SK-N-SH treated with all-trans-retinoic acid at 6 μM for 48 hours (cell line): ENCODE data around the gene ACAA1.

ENCODE experiments used
- ATAC-seq: fragments of 200-7000 bp; cut with Tn5 transposase; 3 replicates; pipeline ENCODE4 v1.9.1; 2020; ENCODE audit warnings: mild to moderate bottlenecking, moderate library complexity
- ARNTL ChIP-seq: fragments of 450-650 bp; formaldehyde crosslinking; IDR thresholded peaks from 2 replicates; pipeline ENCODE4 v1.5.0; 2020; ENCODE audit warnings: low read depth, mild to moderate bottlenecking, moderate library complexity, borderline replicate concordance
- BACH2 ChIP-seq: fragments of 250-450 bp; sonication (Bioruptor Pico); IDR thresholded peaks from 2 replicates; pipeline ENCODE4 v1.9.0; 2021; ENCODE audit warnings: mild to moderate bottlenecking, borderline replicate concordance
- CREB5 ChIP-seq: fragments of 250-450 bp; sonication (Bioruptor Pico); IDR thresholded peaks from 2 replicates; pipeline ENCODE4 v1.5.1; 2020; ENCODE audit warnings: low read depth, mild to moderate bottlenecking, moderate library complexity
- CSRNP3 ChIP-seq: fragments of 250-450 bp; sonication (Bioruptor Pico); IDR thresholded peaks from 2 replicates; pipeline ENCODE4 v1.5.1; 2021; ENCODE audit warnings: mild to moderate bottlenecking, moderate library complexity
- ESRRG ChIP-seq: fragments of 250-450 bp; sonication (Bioruptor Pico); IDR thresholded peaks from 2 replicates; pipeline ENCODE4 v1.6.1; 2021; ENCODE audit warnings: mild to moderate bottlenecking
- GLIS3 ChIP-seq: fragments of 250-450 bp; sonication (Bioruptor Pico); IDR thresholded peaks from 2 replicates; pipeline ENCODE4 v1.5.0; 2020; ENCODE audit warnings: mild to moderate bottlenecking, moderate library complexity
- OSR1 ChIP-seq: fragments of 250-450 bp; sonication (Bioruptor Pico); IDR thresholded peaks from 2 replicates; pipeline ENCODE4 v1.8.0; 2022; ENCODE audit warnings: moderate library complexity, mild to moderate bottlenecking, inconsistent platforms
- POU6F1 ChIP-seq: fragments of 250-450 bp; sonication (Bioruptor Pico); IDR thresholded peaks from 2 replicates; pipeline ENCODE4 v1.8.0; 2021; ENCODE audit warnings: low read depth, mild to moderate bottlenecking, moderate library complexity, borderline replicate concordance
- PPARA ChIP-seq: fragments of 250-450 bp; sonication (Bioruptor Pico); IDR thresholded peaks from 2 replicates; pipeline ENCODE4 v1.5.0; 2020; ENCODE audit warnings: mild to moderate bottlenecking, borderline replicate concordance
- RARB ChIP-seq: fragments of 250-450 bp; sonication (Bioruptor Pico); IDR thresholded peaks from 2 replicates; pipeline ENCODE4 v1.8.0; 2021; ENCODE audit warnings: mild to moderate bottlenecking, moderate library complexity
- SNAI2 ChIP-seq: fragments of 250-450 bp; sonication (Bioruptor Pico); IDR thresholded peaks from 2 replicates; pipeline ENCODE4 v1.5.0; 2020; ENCODE audit warnings: mild to moderate bottlenecking, moderate library complexity
- TCF4 ChIP-seq: fragments of 250-450 bp; sonication (Bioruptor Pico); IDR thresholded peaks from 2 replicates; pipeline ENCODE4 v1.8.0; 2021; ENCODE audit warnings: mild to moderate bottlenecking, moderate library complexity, borderline replicate concordance
- ZC3H10 ChIP-seq: fragments of 250-450 bp; sonication (Bioruptor Pico); IDR thresholded peaks from 2 replicates; pipeline ENCODE4 v1.5.1; 2021; ENCODE audit warnings: mild to moderate bottlenecking, moderate library complexity
- ZFP3 ChIP-seq: fragments of 250-450 bp; sonication (Bioruptor Pico); IDR thresholded peaks from 2 replicates; pipeline ENCODE4 v1.5.0; 2020; ENCODE audit warnings: mild to moderate bottlenecking, moderate library complexity
- ZFP30 ChIP-seq: fragments of 450-650 bp; formaldehyde crosslinking; IDR thresholded peaks from 2 replicates; pipeline ENCODE4 v1.5.0; 2022; ENCODE audit warnings: mild to moderate bottlenecking, moderate library complexity
- ZNF565 ChIP-seq: fragments of 450-650 bp; formaldehyde crosslinking; conservative IDR thresholded peaks from 2 replicates; pipeline ENCODE4 v1.5.0; 2020; ENCODE audit warnings: low read depth, mild to moderate bottlenecking, moderate library complexity
- ZNF70 ChIP-seq: fragments of 450-650 bp; formaldehyde crosslinking; IDR thresholded peaks from 2 replicates; pipeline ENCODE4 v1.5.0; 2020; ENCODE audit warnings: mild to moderate bottlenecking, moderate library complexity
- ZNF8 ChIP-seq: fragments of 450-650 bp; formaldehyde crosslinking; IDR thresholded peaks from 2 replicates; pipeline ENCODE4 v1.5.0; 2020; ENCODE audit warnings: mild to moderate bottlenecking, moderate library complexity

ACAA1 gene

GRCh38 chr3:38167591-38167990, 30.7 kb upstream of the ACAA1 start:
- TF ChIP-seq BACH2 (CRISPR knock-in tag) (no peak), OSR1 (CRISPR knock-in tag) (no peak), ARNTL (CRISPR knock-in tag) (no peak), ESRRG (CRISPR knock-in tag) (no peak), ZFP3 (no peak), RARB (CRISPR knock-in tag) (no peak), ZNF70 (CRISPR knock-in tag) (no peak), CREB5 (CRISPR knock-in tag) (no peak), ZFP30 (CRISPR knock-in tag) (no peak), ZNF565 (no peak), POU6F1 (CRISPR knock-in tag) (no peak)
- ATAC-seq = no peak

- TF ChIP-seq CREB5 (CRISPR knock-in tag) = no peak
- no peak for TF ChIP-seq ZNF8 (CRISPR knock-in tag)
- TF ChIP-seq CSRNP3 (CRISPR knock-in tag) = no peak
- no peak for TF ChIP-seq BACH2 (CRISPR knock-in tag)
- TF ChIP-seq OSR1 (CRISPR knock-in tag) = no peak
- no peak for TF ChIP-seq TCF4 (CRISPR knock-in tag)
- TF ChIP-seq SNAI2 = no peak
- no peak for TF ChIP-seq RARB (CRISPR knock-in tag)
- TF ChIP-seq POU6F1 (CRISPR knock-in tag) = no peak
- no peak for TF ChIP-seq ARNTL (CRISPR knock-in tag)
- no peak for TF ChIP-seq ZC3H10 (CRISPR knock-in tag)
- TF ChIP-seq PPARA (CRISPR knock-in tag) = no peak
- peak; percentile 38 for ATAC-seq
These were observed 28.9 kb upstream of the ACAA1 start for GRCh38 chr3:38165722-38166387.

- ATAC-seq = peak; percentile 93
- TF ChIP-seq SNAI2 = peak; percentile 46; the same call in 1 of the 2 replicates
- peak; percentile 59; the same call in 1 of the 2 replicates for TF ChIP-seq ZFP3
- TF ChIP-seq GLIS3 (CRISPR knock-in tag) = no peak
These were observed 28.2 kb upstream of the ACAA1 start, which contains the start of gene OXSR1 for GRCh38 chr3:38164952-38165721. TSS of gene OXSR1 (plus strand) at chr3:38165537. CDS start at chr3:38165877, 340 bp downstream.

GRCh38 chr3:38164643-38164951, 27.7 kb upstream of the ACAA1 start:
- peak; percentile 39 for ATAC-seq
- no peak for TF ChIP-seq ZNF8 (CRISPR knock-in tag)
